NCI-H1436 (cell line): ENCODE results near the gene AKT3.

Source experiments
- DNase-seq: peaks from one replicate; lab custom pipeline; 2025; lab: John Stamatoyannopoulos, UW

Gene AKT3

GRCh38 chr1:243553090-243553489 lies 297.0 kb downstream of the AKT3 start:
- DNase-seq, result no peak

- no peak for DNase-seq
Observed at GRCh38 chr1:243550276-243550675, 299.8 kb downstream of the AKT3 start.

GRCh38 chr1:243549791-243550190 lies 300.3 kb downstream of the AKT3 start:
- no peak for DNase-seq

GRCh38 chr1:243549108-243549507 lies 300.9 kb downstream of the AKT3 start:
- DNase-seq, result no peak

- no peak for DNase-seq
Observed at GRCh38 chr1:243548516-243548915, 301.5 kb downstream of the AKT3 start.

GRCh38 chr1:243547891-243548290 lies 302.2 kb downstream of the AKT3 start:
- DNase-seq, result no peak

GRCh38 chr1:243546457-243546856 lies 303.6 kb downstream of the AKT3 start:
- no peak for DNase-seq

- DNase-seq, result no peak
Observed at GRCh38 chr1:243543501-243543900, 306.5 kb downstream of the AKT3 start.

- no peak for DNase-seq
Observed at GRCh38 chr1:243542739-243543415, 307.2 kb downstream of the AKT3 start.

GRCh38 chr1:243539636-243540035 lies 310.4 kb downstream of the AKT3 start:
- DNase-seq, result no peak

- no peak for DNase-seq
Observed at GRCh38 chr1:243535014-243535413, 315.0 kb downstream of the AKT3 start.

- DNase-seq, result no peak
Observed at GRCh38 chr1:243529512-243529911, 320.5 kb downstream of the AKT3 start.

- DNase-seq, result no peak
Observed at GRCh38 chr1:243528459-243529121, 321.5 kb downstream of the AKT3 start.

- DNase-seq, result no peak
Observed at GRCh38 chr1:243526180-243526579, 323.9 kb downstream of the AKT3 start.

- DNase-seq, result no peak
Observed at GRCh38 chr1:243525085-243525487, 325.0 kb downstream of the AKT3 start.

GRCh38 chr1:243523766-243524165 lies 326.3 kb downstream of the AKT3 start:
- DNase-seq, result no peak

- DNase-seq, result no peak
Observed at GRCh38 chr1:243520831-243521230, 329.2 kb downstream of the AKT3 start.

GRCh38 chr1:243514927-243515326 lies 335.1 kb downstream of the AKT3 start:
- DNase-seq, result no peak

GRCh38 chr1:243513726-243514491 lies 336.1 kb downstream of the AKT3 start:
- no peak for DNase-seq

- no peak for DNase-seq
Observed at GRCh38 chr1:243510928-243511327, 339.1 kb downstream of the AKT3 start.

GRCh38 chr1:243508943-243509342 lies 341.1 kb downstream of the AKT3 start:
- no peak for DNase-seq

GRCh38 chr1:243508303-243508713 lies 341.7 kb downstream of the AKT3 start:
- DNase-seq, result no peak

GRCh38 chr1:243507672-243508302 lies 342.3 kb downstream of the AKT3 start:
- no peak for DNase-seq
